HL-60 (cell line): Measurements from ENCODE around the gene ZFHX3.

Experiments
- DNase-seq, 2 experiments: peaks; one replicate each; pipeline ENCODE4 v3.0.0-alpha.2; 2010 to 2020; ENCODE audit warnings: low read depth in 1 of 2, low spot score in 1 of 2
- H3K27ac ChIP-seq: fragments of 250-450 bp; sonication (Bioruptor Pico); replicated peaks from 2 replicates; pipeline ENCODE4 v1.5.1; 2020; ENCODE audit warnings: mild to moderate bottlenecking, moderate library complexity
- H3K27me3 ChIP-seq: fragments of 250-450 bp; sonication (Bioruptor Pico); 2 replicates; pipeline ENCODE4 v1.5.1; 2021; ENCODE audit warnings: mild to moderate bottlenecking, moderate library complexity; ENCODE audit not compliant: insufficient read depth, poor library complexity, severe bottlenecking
- H3K4me3 ChIP-seq: replicated peaks from 2 replicates; pipeline ENCODE4 v1.5.1; 2011; ENCODE audit warnings: mild to moderate bottlenecking, control low read depth, low read length; ENCODE audit not compliant: insufficient read depth
- CTCF ChIP-seq: IDR thresholded peaks from one replicate; pipeline ENCODE4 v1.5.1; 2011; ENCODE audit warnings: low read length, control low read depth, inconsistent platforms; ENCODE audit not compliant: insufficient read depth
- GABPA ChIP-seq: IDR thresholded peaks from 2 replicates; pipeline ENCODE4 v1.6.1; 2012; ENCODE audit warnings: low read depth
- POLR2AphosphoS5 ChIP-seq: IDR thresholded peaks from 2 replicates; pipeline ENCODE4 v1.6.1; 2012; ENCODE audit warnings: low read depth
- REST ChIP-seq: IDR thresholded peaks from 2 replicates; pipeline ENCODE4 v1.6.1; 2012; ENCODE audit warnings: low read depth; ENCODE audit not compliant: insufficient replicate concordance
- SPI1 ChIP-seq: IDR thresholded peaks from 2 replicates; pipeline ENCODE4 v1.6.1; 2012; ENCODE audit warnings: low read depth, mild to moderate bottlenecking, borderline replicate concordance

The ZFHX3 gene

GRCh38 chr16:72936408-72936807 is 111.5 kb downstream of the ZFHX3 start:
- no peak for DNase-seq
- no peak for TF ChIP-seq REST
- TF ChIP-seq GABPA = no peak
- TF ChIP-seq CTCF = no peak
- TF ChIP-seq POLR2AphosphoS5 = no peak
- no peak for TF ChIP-seq SPI1
- H3K27me3 ChIP-seq = no peaks in the 10 kb centered on the region
- H3K27ac ChIP-seq = no peak overlapping the region
- no peak overlapping the region for H3K4me3 ChIP-seq

GRCh38 chr16:72935896-72936295 is 112.0 kb downstream of the ZFHX3 start:
- no peak overlapping the region for H3K27ac ChIP-seq
- H3K4me3 ChIP-seq = no peak overlapping the region
- DNase-seq = no peak
- no peaks in the 10 kb centered on the region for H3K27me3 ChIP-seq
- TF ChIP-seq REST (no peak), GABPA (no peak), SPI1 (no peak), POLR2AphosphoS5 (no peak), CTCF (no peak)

- H3K27ac ChIP-seq = no peak overlapping the region
- TF ChIP-seq REST (no peak), SPI1 (no peak), POLR2AphosphoS5 (no peak), CTCF (no peak), GABPA (no peak)
- H3K27me3 ChIP-seq = no peaks in the 10 kb centered on the region
- no peak overlapping the region for H3K4me3 ChIP-seq
- no peak for DNase-seq
Observed at GRCh38 chr16:72934636-72935403, 113.1 kb downstream of the ZFHX3 start.
